ENCODE results near the gene PAK6. TPM values are rescaled to one million over a fixed set of nuclear protein-coding genes. Genes with fewer than 3 reads are reported as not detected.
A peak's percentile ranks its signal among the peaks of the same experiment; 100 is the strongest.

Gene PAK6
- polyA plus RNA-seq, 3 donors, result 4.5 to 6.7 (median 6.1) TPM

GRCh38 chr15:40314723-40315276 lies 75.9 kb downstream of the PAK6 start:
- DNase-seq (ENCODE audit: extremely low read depth in 1 of 11, low read depth in 9 of 11, low spot score in 4 of 11), result no peak

- DNase-seq (ENCODE audit: extremely low read depth in 1 of 11, low read depth in 9 of 11, low spot score in 4 of 11), result no peak
Measured at GRCh38 chr15:40316931-40317330, 78.1 kb downstream of the PAK6 start.

GRCh38 chr15:40317580-40317979 lies 78.7 kb downstream of the PAK6 start:
- DNase-seq (ENCODE audit: extremely low read depth in 1 of 11, low read depth in 9 of 11, low spot score in 4 of 11), result no peak

- no peak for DNase-seq (ENCODE audit: extremely low read depth in 1 of 11, low read depth in 9 of 11, low spot score in 4 of 11)
Measured at GRCh38 chr15:40320409-40320808, 81.5 kb downstream of the PAK6 start.

- DNase-seq (ENCODE audit: extremely low read depth in 1 of 11, low read depth in 9 of 11, low spot score in 4 of 11), result no peak
Measured at GRCh38 chr15:40320931-40321371, 82.1 kb downstream of the PAK6 start.

GRCh38 chr15:40322531-40323238 lies 83.8 kb downstream of the PAK6 start:
- no peak for DNase-seq (ENCODE audit: extremely low read depth in 1 of 11, low read depth in 9 of 11, low spot score in 4 of 11)

GRCh38 chr15:40323239-40323952 lies 84.5 kb downstream of the PAK6 start, which contains the start of gene INAFM2:
Gene INAFM2 (plus strand): TSS chr15:40323692. CDS start chr15:40324056, 364 bp downstream.
- peak; percentile 85 to 95 (median 89) for DNase-seq (ENCODE audit: extremely low read depth in 1 of 11, low read depth in 9 of 11, low spot score in 4 of 11)

GRCh38 chr15:40323953-40324937 lies 85.4 kb downstream of the PAK6 start:
- DNase-seq (ENCODE audit: extremely low read depth in 1 of 11, low read depth in 9 of 11, low spot score in 4 of 11), result no peak

- DNase-seq (ENCODE audit: extremely low read depth in 1 of 11, low read depth in 9 of 11, low spot score in 4 of 11), result no peak
Measured at GRCh38 chr15:40325188-40325587, 86.3 kb downstream of the PAK6 start.

- DNase-seq (ENCODE audit: extremely low read depth in 1 of 11, low read depth in 9 of 11, low spot score in 4 of 11), result no peak
Measured at GRCh38 chr15:40325700-40326099, 86.8 kb downstream of the PAK6 start.

Other genes starting within 250 kb of the PAK6 start
- gene SRP14, start 199.9 kb upstream of the PAK6 start, polyA plus RNA-seq (ENCODE audit: insufficient read length in 3 of 3), result 100 to 1,000 TPM; 519 to 629 (median 535) TPM
- gene BMF, start 130.2 kb upstream of the PAK6 start, polyA plus RNA-seq (ENCODE audit: insufficient read length in 3 of 3), result 10 to 100 TPM; 34.9 to 45.1 (median 41.3) TPM
- 10 to 100 TPM; 28.0 to 40.1 (median 30.7) TPM for gene BUB1B, start 78.0 kb upstream of the PAK6 start, polyA plus RNA-seq (ENCODE audit: insufficient read length in 3 of 3)
- gene ANKRD63, start 44.0 kb downstream of the PAK6 start, polyA plus RNA-seq (ENCODE audit: insufficient read length in 3 of 3), result under 1 TPM in 2 of 3 donors, not detected in 1; 0.17 to 0.32 TPM
- gene PLCB2, start 68.9 kb downstream of the PAK6 start, polyA plus RNA-seq (ENCODE audit: insufficient read length in 3 of 3), result 10 to 100 TPM in 2 of 3 donors, 1 to 10 TPM in 1; 5.8 to 11.6 (median 10.4) TPM
- 10 to 100 TPM; 16.9 to 18.0 (median 17.3) TPM for gene INAFM2, start 84.6 kb downstream of the PAK6 start, polyA plus RNA-seq (ENCODE audit: insufficient read length in 3 of 3)
- gene CCDC9B, start 101.9 kb downstream of the PAK6 start, polyA plus RNA-seq (ENCODE audit: insufficient read length in 3 of 3), result 10 to 100 TPM in 1 of 3 donors, 1 to 10 TPM in 2; 3.5 to 10.4 (median 5.0) TPM
- gene PHGR1, start 112.0 kb downstream of the PAK6 start, polyA plus RNA-seq (ENCODE audit: insufficient read length in 3 of 3), result not detected
- gene DISP2, start 119.2 kb downstream of the PAK6 start, polyA plus RNA-seq (ENCODE audit: insufficient read length in 3 of 3), result under 1 TPM; 0.42 to 0.92 (median 0.50) TPM
- 10 to 100 TPM; 27.9 to 34.6 (median 33.8) TPM for gene KNSTRN, start 143.7 kb downstream of the PAK6 start, polyA plus RNA-seq (ENCODE audit: insufficient read length in 3 of 3)
- gene IVD, start 166.7 kb downstream of the PAK6 start, polyA plus RNA-seq (ENCODE audit: insufficient read length in 3 of 3), result 10 to 100 TPM; 74.5 to 94.5 (median 76.0) TPM
- gene BAHD1, start 201.9 kb downstream of the PAK6 start, polyA plus RNA-seq (ENCODE audit: insufficient read length in 3 of 3), result 10 to 100 TPM; 20.6 to 26.2 (median 23.6) TPM
- gene CHST14, start 231.9 kb downstream of the PAK6 start, polyA plus RNA-seq (ENCODE audit: insufficient read length in 3 of 3), result 10 to 100 TPM; 30.8 to 41.1 (median 33.0) TPM

Data from renal cortex interstitium (tissue), 11 donors.